HL-60 (cell line): ENCODE results near the gene PLEKHG3.

Source experiments
- DNase-seq, 2 experiments: peaks; one replicate each; pipeline ENCODE4 v3.0.0-alpha.2; 2010 to 2020; ENCODE audit warnings: low read depth in 1 of 2, low spot score in 1 of 2
- H3K27ac ChIP-seq: fragments of 250-450 bp; sonication (Bioruptor Pico); replicated peaks from 2 replicates; pipeline ENCODE4 v1.5.1; 2020; ENCODE audit warnings: mild to moderate bottlenecking, moderate library complexity
- H3K27me3 ChIP-seq: fragments of 250-450 bp; sonication (Bioruptor Pico); 2 replicates; pipeline ENCODE4 v1.5.1; 2021; ENCODE audit warnings: mild to moderate bottlenecking, moderate library complexity; ENCODE audit not compliant: insufficient read depth, poor library complexity, severe bottlenecking
- H3K4me3 ChIP-seq: replicated peaks from 2 replicates; pipeline ENCODE4 v1.5.1; 2011; ENCODE audit warnings: mild to moderate bottlenecking, control low read depth, low read length; ENCODE audit not compliant: insufficient read depth
- CTCF ChIP-seq: IDR thresholded peaks from one replicate; pipeline ENCODE4 v1.5.1; 2011; ENCODE audit warnings: low read length, control low read depth, inconsistent platforms; ENCODE audit not compliant: insufficient read depth
- GABPA ChIP-seq: IDR thresholded peaks from 2 replicates; pipeline ENCODE4 v1.6.1; 2012; ENCODE audit warnings: low read depth
- POLR2AphosphoS5 ChIP-seq: IDR thresholded peaks from 2 replicates; pipeline ENCODE4 v1.6.1; 2012; ENCODE audit warnings: low read depth
- REST ChIP-seq: IDR thresholded peaks from 2 replicates; pipeline ENCODE4 v1.6.1; 2012; ENCODE audit warnings: low read depth; ENCODE audit not compliant: insufficient replicate concordance
- SPI1 ChIP-seq: IDR thresholded peaks from 2 replicates; pipeline ENCODE4 v1.6.1; 2012; ENCODE audit warnings: low read depth, mild to moderate bottlenecking, borderline replicate concordance

The PLEKHG3 gene

GRCh38 chr14:64721899-64722298 lies 17.7 kb downstream of the PLEKHG3 start:
- H3K4me3 ChIP-seq = no peak overlapping the region
- H3K27me3 ChIP-seq = no peaks in the 10 kb centered on the region
- no peak for DNase-seq
- no peak for TF ChIP-seq CTCF
- TF ChIP-seq SPI1 = no peak
- TF ChIP-seq POLR2AphosphoS5 = no peak
- TF ChIP-seq GABPA = no peak
- TF ChIP-seq REST = no peak
- H3K27ac ChIP-seq = no peak overlapping the region

GRCh38 chr14:64722842-64723447 lies 18.7 kb downstream of the PLEKHG3 start:
- no peak overlapping the region for H3K4me3 ChIP-seq
- TF ChIP-seq SPI1 (no peak), CTCF (no peak), GABPA (no peak)
- H3K27ac ChIP-seq = no peak overlapping the region
- no peaks in the 10 kb centered on the region for H3K27me3 ChIP-seq
- DNase-seq = no peak

GRCh38 chr14:64723691-64724577 lies 19.7 kb downstream of the PLEKHG3 start:
- Histone ChIP-seq H3K27ac (no peak overlapping the region), H3K27me3 (no peaks in the 10 kb centered on the region), H3K4me3 (no peak overlapping the region)
- DNase-seq = no peak
- TF ChIP-seq CTCF (no peak), SPI1 (no peak), REST (no peak), POLR2AphosphoS5 (no peak), GABPA (no peak)
